HG03280 (cell line): Measurements from ENCODE around the gene FAM114A1.

Experiments
- ATAC-seq: cut with Tn5 transposase; IDR thresholded peaks from one replicate; pipeline ENCODE4 v1.9.1; 2021; ENCODE audit warnings: mild to moderate bottlenecking, moderate library complexity; ENCODE audit not compliant: unreplicated experiment

Gene FAM114A1

GRCh38 chr4:38994135-38994534 is 126.5 kb downstream of the FAM114A1 start:
- no peak for ATAC-seq
